Subcutaneous abdominal adipose tissue (tissue), 5 donors: Measurements from ENCODE around the gene PAQR7.

ENCODE experiments used
- H3K27ac ChIP-seq: one replicate; pipeline ENCODE4 v1.7.0; 2013; ENCODE audit warnings: low read depth, mild to moderate bottlenecking, inconsistent platforms, low read length, moderate library complexity
- H3K27me3 ChIP-seq, 5 donors: one replicate each; pipeline ENCODE4 v1.7.0; 2013; ENCODE audit warnings: low read length in 5 of 5, inconsistent platforms in 1 of 5; ENCODE audit not compliant: control insufficient read depth in 5 of 5, insufficient read depth in 4 of 5
- H3K36me3 ChIP-seq, 5 donors: one replicate each; pipeline ENCODE4 v1.7.0; 2013; ENCODE audit warnings: low read length in 5 of 5; ENCODE audit not compliant: control insufficient read depth in 5 of 5, insufficient read depth in 5 of 5
- H3K4me1 ChIP-seq, 5 donors: one replicate each; pipeline ENCODE4 v1.7.0; 2013; ENCODE audit warnings: low read length in 5 of 5, mild to moderate bottlenecking in 3 of 5, moderate library complexity in 1 of 5; ENCODE audit not compliant: control insufficient read depth in 5 of 5, insufficient read depth in 5 of 5
- H3K4me3 ChIP-seq, 5 donors: one replicate each; pipeline ENCODE4 v1.7.0; 2013; ENCODE audit warnings: low read length in 5 of 5, low read depth in 1 of 5
- H3K9ac ChIP-seq, 5 donors: one replicate each; pipeline ENCODE4 v1.7.0; 2013; ENCODE audit warnings: low read length in 5 of 5, mild to moderate bottlenecking in 4 of 5, moderate library complexity in 3 of 5
- H3K9me3 ChIP-seq, 5 donors: one replicate each; pipeline ENCODE4 v1.7.0; 2013; ENCODE audit warnings: low read length in 5 of 5; ENCODE audit not compliant: control insufficient read depth in 5 of 5
- donor health status: healthy.
- donor health status: healthy.
- donor health status: healthy.
- donor health status: healthy.
- donor health status: healthy.

The PAQR7 gene

GRCh38 chr1:25834894-25835293, 40.6 kb downstream of the PAQR7 start:
- no peaks in the 10 kb centered on the region for H3K9me3 ChIP-seq
- H3K27me3 ChIP-seq, result no peaks in the 10 kb centered on the region
- H3K4me1 ChIP-seq, result peaks cover 0 to 7% (median 0%) of the 10 kb centered on the region in 5 donors
- peaks cover 32 to 48% (median 38%) of the 10 kb centered on the region in 5 donors for H3K36me3 ChIP-seq
- H3K9ac ChIP-seq, result no peak overlapping the region
- H3K27ac ChIP-seq, result no peak overlapping the region
- no peak overlapping the region for H3K4me3 ChIP-seq

- Histone ChIP-seq H3K36me3 (peaks cover 39 to 65% (median 56%) of the 10 kb centered on the region in 5 donors), H3K4me3 (no peak overlapping the region), H3K9me3 (no peaks in the 10 kb centered on the region), H3K9ac (no peak overlapping the region), H3K27ac (no peak overlapping the region), H3K4me1 (peaks cover 0 to 7% (median 0%) of the 10 kb centered on the region in 5 donors), H3K27me3 (no peaks in the 10 kb centered on the region)
Observed at GRCh38 chr1:25833158-25833557, 42.4 kb downstream of the PAQR7 start.

GRCh38 chr1:25832336-25833037, 43.0 kb downstream of the PAQR7 start:
- Histone ChIP-seq H3K9ac (no peak overlapping the region), H3K27ac (no peak overlapping the region), H3K9me3 (no peaks in the 10 kb centered on the region), H3K4me1 (peaks cover 0 to 7% (median 0%) of the 10 kb centered on the region in 5 donors), H3K27me3 (no peaks in the 10 kb centered on the region), H3K36me3 (peaks cover 37 to 72% (median 63%) of the 10 kb centered on the region in 5 donors), H3K4me3 (no peak overlapping the region)

GRCh38 chr1:25831569-25832196, 43.8 kb downstream of the PAQR7 start:
- Histone ChIP-seq H3K9me3 (no peaks in the 10 kb centered on the region), H3K9ac (no peak overlapping the region), H3K4me1 (peaks cover 0 to 7% (median 0%) of the 10 kb centered on the region in 5 donors), H3K27me3 (no peaks in the 10 kb centered on the region), H3K27ac (no peak overlapping the region), H3K4me3 (no peak overlapping the region), H3K36me3 (peaks cover 36 to 80% (median 71%) of the 10 kb centered on the region in 5 donors)

- no peaks in the 10 kb centered on the region for H3K9me3 ChIP-seq
- peaks cover 36 to 87% (median 77%) of the 10 kb centered on the region in 5 donors for H3K36me3 ChIP-seq
- no peak overlapping the region for H3K4me3 ChIP-seq
- H3K27ac ChIP-seq, result no peak overlapping the region
- peaks cover 0 to 7% (median 0%) of the 10 kb centered on the region in 5 donors for H3K4me1 ChIP-seq
- H3K27me3 ChIP-seq, result no peaks in the 10 kb centered on the region
- H3K9ac ChIP-seq, result no peak overlapping the region
Observed at GRCh38 chr1:25829046-25829445, 46.5 kb downstream of the PAQR7 start.

GRCh38 chr1:25828491-25828890, 47.0 kb downstream of the PAQR7 start:
- no peaks in the 10 kb centered on the region for H3K27me3 ChIP-seq
- no peak overlapping the region for H3K27ac ChIP-seq
- H3K9ac ChIP-seq, result no peak overlapping the region
- H3K36me3 ChIP-seq, result peaks cover 33 to 84% (median 75%) of the 10 kb centered on the region in 5 donors
- no peak overlapping the region for H3K4me3 ChIP-seq
- peaks cover 0 to 7% (median 0%) of the 10 kb centered on the region in 5 donors for H3K4me1 ChIP-seq
- H3K9me3 ChIP-seq, result no peaks in the 10 kb centered on the region

GRCh38 chr1:25826571-25826970, 48.9 kb downstream of the PAQR7 start:
- H3K9ac ChIP-seq, result no peak overlapping the region
- no peak overlapping the region for H3K27ac ChIP-seq
- H3K4me1 ChIP-seq, result peaks cover 4 to 14% (median 9%) of the 10 kb centered on the region in 5 donors
- no peaks in the 10 kb centered on the region for H3K27me3 ChIP-seq
- H3K9me3 ChIP-seq, result no peaks in the 10 kb centered on the region
- peaks cover 22 to 67% (median 58%) of the 10 kb centered on the region in 5 donors for H3K36me3 ChIP-seq
- H3K4me3 ChIP-seq, result no peak overlapping the region

GRCh38 chr1:25825605-25826004, 49.9 kb downstream of the PAQR7 start:
- Histone ChIP-seq H3K4me1 (peaks cover 6 to 24% (median 19%) of the 10 kb centered on the region in 5 donors), H3K27me3 (no peaks in the 10 kb centered on the region), H3K9me3 (no peaks in the 10 kb centered on the region), H3K9ac (no peak overlapping the region), H3K4me3 (no peak overlapping the region), H3K36me3 (peaks cover 12 to 57% (median 48%) of the 10 kb centered on the region in 5 donors), H3K27ac (no peak overlapping the region)

GRCh38 chr1:25821630-25822091, 53.8 kb downstream of the PAQR7 start:
- Histone ChIP-seq H3K36me3 (peaks cover 0 to 19% (median 11%) of the 10 kb centered on the region in 5 donors), H3K4me1 (peaks cover 9 to 45% (median 36%) of the 10 kb centered on the region in 5 donors), H3K9me3 (no peaks in the 10 kb centered on the region), H3K27me3 (no peaks in the 10 kb centered on the region), H3K4me3 (peak overlapping the region in 4 of 5 donors; percentile 79 to 94 (median 92)), H3K9ac (peak overlapping the region in 4 of 5 donors; percentile 69 to 96 (median 81)), H3K27ac (no peak overlapping the region)

GRCh38 chr1:25821112-25821476, 54.4 kb downstream of the PAQR7 start:
- peaks cover 9 to 45% (median 36%) of the 10 kb centered on the region in 5 donors for H3K4me1 ChIP-seq
- peak overlapping the region; percentile 1 to 96 (median 70) for H3K9ac ChIP-seq
- no peaks in the 10 kb centered on the region for H3K27me3 ChIP-seq
- no peaks in the 10 kb centered on the region for H3K9me3 ChIP-seq
- H3K27ac ChIP-seq, result no peak overlapping the region
- H3K4me3 ChIP-seq, result peak overlapping the region; percentile 79 to 96 (median 93)
- H3K36me3 ChIP-seq, result peaks cover 0 to 19% (median 10%) of the 10 kb centered on the region in 5 donors
